Measurements from ENCODE around the gene E2F8. TPM values are rescaled to one million over a fixed set of nuclear protein-coding genes. Genes with fewer than 3 reads are reported as not detected.

Gene E2F8
- total RNA-seq, 2 donors from 2014 or later, result 0.26 TPM; not detected in 1

- WGBS, 2 donors, result 1 to 2% methylated on average over 46 to 72 of the region's 92 CpGs
- Histone ChIP-seq H3K9me3 (no peaks in the 10 kb centered on the region), H3K27me3 (peaks cover 0 to 24% of the 10 kb centered on the region in 2 donors), H3K36me3 (replicated peaks in 1 of 2; ENCODE audit: insufficient read depth in 1 of 2, low read depth in 2 of 2) (no peaks in the 10 kb centered on the region), H3K4me1 (peaks cover 27% of the 10 kb centered on the region), H3K4me3 (peak overlapping the region; percentile 21 to 84), H3K27ac (no peak overlapping the region)
- ATAC-seq (peak; percentile 23), DNase-seq (peak in 2 of 4 donors; percentile 17 to 37)
- no peak for TF ChIP-seq POLR2A (IDR thresholded peaks at IDR 0.05)
- TF ChIP-seq, protein P1, sequence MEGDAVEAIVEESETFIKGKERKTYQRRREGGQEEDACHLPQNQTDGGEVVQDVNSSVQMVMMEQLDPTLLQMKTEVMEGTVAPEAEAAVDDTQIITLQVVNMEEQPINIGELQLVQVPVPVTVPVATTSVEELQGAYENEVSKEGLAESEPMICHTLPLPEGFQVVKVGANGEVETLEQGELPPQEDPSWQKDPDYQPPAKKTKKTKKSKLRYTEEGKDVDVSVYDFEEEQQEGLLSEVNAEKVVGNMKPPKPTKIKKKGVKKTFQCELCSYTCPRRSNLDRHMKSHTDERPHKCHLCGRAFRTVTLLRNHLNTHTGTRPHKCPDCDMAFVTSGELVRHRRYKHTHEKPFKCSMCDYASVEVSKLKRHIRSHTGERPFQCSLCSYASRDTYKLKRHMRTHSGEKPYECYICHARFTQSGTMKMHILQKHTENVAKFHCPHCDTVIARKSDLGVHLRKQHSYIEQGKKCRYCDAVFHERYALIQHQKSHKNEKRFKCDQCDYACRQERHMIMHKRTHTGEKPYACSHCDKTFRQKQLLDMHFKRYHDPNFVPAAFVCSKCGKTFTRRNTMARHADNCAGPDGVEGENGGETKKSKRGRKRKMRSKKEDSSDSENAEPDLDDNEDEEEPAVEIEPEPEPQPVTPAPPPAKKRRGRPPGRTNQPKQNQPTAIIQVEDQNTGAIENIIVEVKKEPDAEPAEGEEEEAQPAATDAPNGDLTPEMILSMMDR (IDR thresholded peaks at IDR 0.05), result no peak
- intact Hi-C loops (cut with DNase I), result no loop called here
Observed at GRCh38 chr11:19241260-19242178, 774 bp upstream of the E2F8 start.

- Histone ChIP-seq H3K9me3 (no peaks in the 10 kb centered on the region), H3K4me3 (no peak overlapping the region), H3K27ac (no peak overlapping the region), H3K36me3 (replicated peaks in 1 of 2; ENCODE audit: insufficient read depth in 1 of 2, low read depth in 2 of 2) (no peaks in the 10 kb centered on the region), H3K4me1 (peaks cover 27% of the 10 kb centered on the region), H3K27me3 (peaks cover 0 to 24% of the 10 kb centered on the region in 2 donors)
- 79 to 85% methylated on average over 3 of the region's 3 CpGs for whole genome bisulfite sequencing, 2 donors
- no peak for TF ChIP-seq POLR2A (IDR thresholded peaks at IDR 0.05)
- TF ChIP-seq, protein P1 (IDR thresholded peaks at IDR 0.05), result no peak
- ATAC-seq (no peak), DNase-seq (no peak)
- intact Hi-C loops (cut with DNase I), result no loop called here
Observed at GRCh38 chr11:19239039-19239438, 1.7 kb downstream of the E2F8 start.

DNA sequence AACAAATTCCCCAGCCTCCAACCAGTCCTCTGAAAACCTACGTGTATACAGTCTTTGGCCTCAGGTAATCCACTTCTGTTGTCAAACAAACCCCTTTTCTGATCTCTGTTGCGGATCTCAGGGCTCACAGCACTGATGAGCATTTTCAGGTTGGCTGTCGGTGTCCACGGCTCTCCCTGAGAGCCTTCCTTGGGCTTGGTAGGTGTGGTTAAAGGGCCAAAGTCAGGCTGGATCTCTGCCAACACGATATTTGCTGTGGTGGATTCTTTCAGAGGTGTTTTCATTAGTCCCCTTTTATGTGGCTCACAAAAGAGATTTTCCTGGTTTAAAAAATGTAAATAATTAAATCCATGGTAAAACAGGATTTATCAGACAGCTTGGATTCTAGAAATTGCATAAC, 2.9 kb downstream of the E2F8 start:
- no peak for ATAC-seq
- intact Hi-C loops (cut with DNase I), result no loop called here
- Histone ChIP-seq H3K27ac (no peak overlapping the region), H3K4me1 (peaks cover 21% of the 10 kb centered on the region), H3K9me3 (no peaks in the 10 kb centered on the region), H3K4me3 (no peak overlapping the region), H3K27me3 (peaks cover 0 to 24% of the 10 kb centered on the region in 2 donors), H3K36me3 (replicated peaks in 1 of 2; ENCODE audit: insufficient read depth in 1 of 2, low read depth in 2 of 2) (no peaks in the 10 kb centered on the region)
- WGBS, 2 donors, result 61 to 63% methylated on average over 5 of the region's 5 CpGs
- no peak for TF ChIP-seq POLR2A (IDR thresholded peaks at IDR 0.05)
- TF ChIP-seq, protein P1 (IDR thresholded peaks at IDR 0.05), result no peak
- DNase-seq, result no peak

- WGBS, 2 donors, result 68 to 81% methylated on average over 8 of the region's 8 CpGs
- peaks cover 19% of the 10 kb centered on the region for H3K4me1 ChIP-seq
- TF ChIP-seq, protein P1 (IDR thresholded peaks at IDR 0.05), result no peak
- TF ChIP-seq POLR2A (IDR thresholded peaks at IDR 0.05), result no peak
- H3K9me3 ChIP-seq, result no peaks in the 10 kb centered on the region
- DNase-seq (no peak), ATAC-seq (no peak)
- H3K36me3 ChIP-seq (replicated peaks in 1 of 2; ENCODE audit: insufficient read depth in 1 of 2, low read depth in 2 of 2), result no peaks in the 10 kb centered on the region
- peaks cover 0 to 20% of the 10 kb centered on the region in 2 donors for H3K27me3 ChIP-seq
- H3K4me3 ChIP-seq, result no peak overlapping the region
- H3K27ac ChIP-seq, result no peak overlapping the region
- intact Hi-C loops (cut with DNase I), result no loop called here
Observed at GRCh38 chr11:19237381-19237780, 3.4 kb downstream of the E2F8 start.

Measured in body of pancreas (tissue), 4 donors.